ENCODE data around the gene RIPOR1. TPM values are rescaled to one million over a fixed set of nuclear protein-coding genes. Genes with fewer than 3 reads are reported as not detected.

RIPOR1 gene
- total and polyA plus RNA-seq, 2 experiments from 2014 or later = 7.6 to 22.4 TPM

- no peak for TF ChIP-seq REST (IDR thresholded peaks at IDR 0.05; ENCODE audit: unreplicated experiment)
- TF ChIP-seq ZNF114 (CRISPR knock-in tag; IDR thresholded peaks at IDR 0.05) = no peak
- TF ChIP-seq JUNB (IDR thresholded peaks at IDR 0.05; ENCODE audit: unreplicated experiment) = no peak
- TF ChIP-seq EZH2phosphoT487 (IDR thresholded peaks at IDR 0.05; ENCODE audit: unreplicated experiment) = no peak
- no peak for TF ChIP-seq NANOG (IDR thresholded peaks at IDR 0.05; ENCODE audit: borderline replicate concordance)
- no peak for TF ChIP-seq CTCF (conservative IDR thresholded peaks at IDR 0.05; ENCODE audit: low read depth in 2 of 2)
- no peak for TF ChIP-seq ETS1 (IDR thresholded peaks at IDR 0.05)
- TF ChIP-seq POLR2AphosphoS5 (IDR thresholded peaks at IDR 0.05; ENCODE audit: low read depth) = no peak
- TF ChIP-seq ZNF331 (CRISPR knock-in tag; IDR thresholded peaks at IDR 0.05; ENCODE audit: low read depth) = no peak
Observed at GRCh38 chr16:67542464-67542863, 13.8 kb downstream of the RIPOR1 start (continued).

- no peak overlapping the region for H2AFZ ChIP-seq
- H3K27me3 ChIP-seq (ENCODE audit: insufficient read depth) = peaks cover 37% of the 10 kb centered on the region
- peaks cover 5% of the 10 kb centered on the region; the same call in 1 of the 2 replicates for H3F3A ChIP-seq (replicated peaks; ENCODE audit: low read depth)
- H3K9me2 ChIP-seq (ENCODE audit: insufficient read depth) = no peaks in the 10 kb centered on the region
- H3K27ac ChIP-seq (ENCODE audit: low read depth) = no peak overlapping the region
- no peaks in the 10 kb centered on the region for H3K36me3 ChIP-seq (ENCODE audit: insufficient read depth)
- ATAC-seq = no peak
- no peak for DNase-seq (ENCODE audit: low spot score)
- no peaks in the 10 kb centered on the region for H3K79me2 ChIP-seq (replicated peaks; ENCODE audit: insufficient read depth)
- TF ChIP-seq REST (IDR thresholded peaks at IDR 0.05; ENCODE audit: unreplicated experiment) (no peak), CTCF (conservative IDR thresholded peaks at IDR 0.05; ENCODE audit: low read depth in 2 of 2) (peak in 1 of 2 experiments; percentile 11; a peak in 1 of 4 replicates)
- Mint-ChIP-seq H3K4me3 (no peak overlapping the region), H3K27me3 (ENCODE audit: insufficient read depth, low read depth, poor library complexity) (peaks cover 58% of the 10 kb centered on the region), H3K27ac (no peak overlapping the region), H3K36me3 (ENCODE audit: low read depth) (peaks cover 12% of the 10 kb centered on the region), H3K9me3 (no peaks in the 10 kb centered on the region; the same call in 2 of the 3 replicates), H3K4me1 (peaks cover 30% of the 10 kb centered on the region)
- H3K4me1 ChIP-seq (ENCODE audit: insufficient read depth) = no peaks in the 10 kb centered on the region; the same call in 1 of the 2 replicates
- H3K4me3 ChIP-seq = no peak overlapping the region
- H3K4me2 ChIP-seq = no peak overlapping the region
- H4K20me1 ChIP-seq (replicated peaks; ENCODE audit: insufficient read depth) = peaks cover 5% of the 10 kb centered on the region
Observed at GRCh38 chr16:67543036-67543435, 14.4 kb downstream of the RIPOR1 start.

All from GM23338 (cell line).